Measurements from ENCODE around the gene ABCA12. TPM values are rescaled to one million over a fixed set of nuclear protein-coding genes. Genes with fewer than 3 reads are reported as not detected.

The ABCA12 gene
- total and polyA plus RNA-seq, 2 of the 13 experiments (the other 11 are each of a cell fraction or from before 2014, with no cell fraction given) = 0.02 to 0.07 TPM

DNA sequence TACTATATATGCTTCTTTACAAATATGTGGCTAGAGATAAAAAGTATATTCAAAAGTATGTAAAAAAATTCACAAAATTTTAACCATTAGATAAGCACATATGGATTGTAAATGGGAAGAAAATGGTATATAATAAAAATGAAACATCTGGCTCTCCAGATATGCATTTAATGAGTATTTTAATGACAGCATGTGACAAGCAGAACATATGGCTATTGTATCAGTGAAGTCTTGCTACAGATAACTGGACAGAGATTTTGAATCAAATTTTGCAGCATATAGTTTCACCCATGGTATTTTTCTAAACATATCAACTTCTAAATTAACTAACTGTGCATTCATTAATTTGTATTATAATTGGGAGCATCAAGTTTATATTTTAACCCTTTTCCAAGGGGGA is 5.0 kb upstream of the ABCA12 start:
- Histone ChIP-seq H3K4me1 (ENCODE audit: insufficient read depth, low read length) (no peaks in the 10 kb centered on the region), H3K79me2 (ENCODE audit: insufficient read depth, low read length) (no peaks in the 10 kb centered on the region), H4K20me1 (ENCODE audit: insufficient read depth, low read length) (no peaks in the 10 kb centered on the region), H3K27ac (ENCODE audit: extremely low read length, insufficient read depth, low read length) (no peak overlapping the region), H3K36me3 (replicated peaks in 1 of 2; ENCODE audit: control insufficient read depth in 1 of 2, insufficient read depth in 2 of 2, low read length in 2 of 2) (no peaks in the 10 kb centered on the region), H3K9me3 (ENCODE audit: low read length) (no peaks in the 10 kb centered on the region), H3K27me3 (ENCODE audit: control insufficient read depth in 1 of 2, insufficient read depth in 2 of 2, low read length in 2 of 2) (peaks cover 0 to 6% of the 10 kb centered on the region in 2 experiments; a peak in 1 of 5 replicates), H3K9ac (ENCODE audit: insufficient read depth, low read depth, low read length) (no peak overlapping the region), H3K4me3 (replicated peaks in 1 of 3; ENCODE audit: insufficient read depth in 1 of 3, low read depth in 2 of 3, low read length in 3 of 3) (no peak overlapping the region), H2AFZ (ENCODE audit: low read length) (no peak overlapping the region), H3K4me2 (ENCODE audit: low read depth, low read length) (no peak overlapping the region)
- POLR2A ChIA-PET = no interaction called here
- intact Hi-C loops (cut with micrococcal nuclease; ENCODE audit: unreplicated experiment) (no loop called here), in situ Hi-C loops (cut with HindIII; ENCODE audit: extremely low pct_ligation_motif_present, low pct_unique_long_range_greater_than_20kb) (no loop called here)
- FAIRE-seq = no peak
- CTCF ChIA-PET (ENCODE audit: low intra/inter-chr PET ratio, low total read pairs) = no interaction called here
- no TSS peak for BruUV-seq (replicated peaks)
- ATAC-seq = no peak
- DNase-seq (ENCODE audit: low spot score) = no peak
- no peak for TF ChIP-seq SOX13 (IDR thresholded peaks at IDR 0.05)
- TF ChIP-seq SOX13 (CRISPR knock-in tag; conservative IDR thresholded peaks at IDR 0.05 in 1 of 2, IDR thresholded peaks at IDR 0.05 in 1 of 2) = no peak
- TF ChIP-seq, protein P1, sequence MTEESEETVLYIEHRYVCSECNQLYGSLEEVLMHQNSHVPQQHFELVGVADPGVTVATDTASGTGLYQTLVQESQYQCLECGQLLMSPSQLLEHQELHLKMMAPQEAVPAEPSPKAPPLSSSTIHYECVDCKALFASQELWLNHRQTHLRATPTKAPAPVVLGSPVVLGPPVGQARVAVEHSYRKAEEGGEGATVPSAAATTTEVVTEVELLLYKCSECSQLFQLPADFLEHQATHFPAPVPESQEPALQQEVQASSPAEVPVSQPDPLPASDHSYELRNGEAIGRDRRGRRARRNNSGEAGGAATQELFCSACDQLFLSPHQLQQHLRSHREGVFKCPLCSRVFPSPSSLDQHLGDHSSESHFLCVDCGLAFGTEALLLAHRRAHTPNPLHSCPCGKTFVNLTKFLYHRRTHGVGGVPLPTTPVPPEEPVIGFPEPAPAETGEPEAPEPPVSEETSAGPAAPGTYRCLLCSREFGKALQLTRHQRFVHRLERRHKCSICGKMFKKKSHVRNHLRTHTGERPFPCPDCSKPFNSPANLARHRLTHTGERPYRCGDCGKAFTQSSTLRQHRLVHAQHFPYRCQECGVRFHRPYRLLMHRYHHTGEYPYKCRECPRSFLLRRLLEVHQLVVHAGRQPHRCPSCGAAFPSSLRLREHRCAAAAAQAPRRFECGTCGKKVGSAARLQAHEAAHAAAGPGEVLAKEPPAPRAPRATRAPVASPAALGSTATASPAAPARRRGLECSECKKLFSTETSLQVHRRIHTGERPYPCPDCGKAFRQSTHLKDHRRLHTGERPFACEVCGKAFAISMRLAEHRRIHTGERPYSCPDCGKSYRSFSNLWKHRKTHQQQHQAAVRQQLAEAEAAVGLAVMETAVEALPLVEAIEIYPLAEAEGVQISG (CRISPR knock-in tag; IDR thresholded peaks at IDR 0.05) = no peak
- no peak for TF ChIP-seq ELF4 (CRISPR knock-in tag; IDR thresholded peaks at IDR 0.05; ENCODE audit: borderline replicate concordance)
- TF ChIP-seq, protein P2, sequence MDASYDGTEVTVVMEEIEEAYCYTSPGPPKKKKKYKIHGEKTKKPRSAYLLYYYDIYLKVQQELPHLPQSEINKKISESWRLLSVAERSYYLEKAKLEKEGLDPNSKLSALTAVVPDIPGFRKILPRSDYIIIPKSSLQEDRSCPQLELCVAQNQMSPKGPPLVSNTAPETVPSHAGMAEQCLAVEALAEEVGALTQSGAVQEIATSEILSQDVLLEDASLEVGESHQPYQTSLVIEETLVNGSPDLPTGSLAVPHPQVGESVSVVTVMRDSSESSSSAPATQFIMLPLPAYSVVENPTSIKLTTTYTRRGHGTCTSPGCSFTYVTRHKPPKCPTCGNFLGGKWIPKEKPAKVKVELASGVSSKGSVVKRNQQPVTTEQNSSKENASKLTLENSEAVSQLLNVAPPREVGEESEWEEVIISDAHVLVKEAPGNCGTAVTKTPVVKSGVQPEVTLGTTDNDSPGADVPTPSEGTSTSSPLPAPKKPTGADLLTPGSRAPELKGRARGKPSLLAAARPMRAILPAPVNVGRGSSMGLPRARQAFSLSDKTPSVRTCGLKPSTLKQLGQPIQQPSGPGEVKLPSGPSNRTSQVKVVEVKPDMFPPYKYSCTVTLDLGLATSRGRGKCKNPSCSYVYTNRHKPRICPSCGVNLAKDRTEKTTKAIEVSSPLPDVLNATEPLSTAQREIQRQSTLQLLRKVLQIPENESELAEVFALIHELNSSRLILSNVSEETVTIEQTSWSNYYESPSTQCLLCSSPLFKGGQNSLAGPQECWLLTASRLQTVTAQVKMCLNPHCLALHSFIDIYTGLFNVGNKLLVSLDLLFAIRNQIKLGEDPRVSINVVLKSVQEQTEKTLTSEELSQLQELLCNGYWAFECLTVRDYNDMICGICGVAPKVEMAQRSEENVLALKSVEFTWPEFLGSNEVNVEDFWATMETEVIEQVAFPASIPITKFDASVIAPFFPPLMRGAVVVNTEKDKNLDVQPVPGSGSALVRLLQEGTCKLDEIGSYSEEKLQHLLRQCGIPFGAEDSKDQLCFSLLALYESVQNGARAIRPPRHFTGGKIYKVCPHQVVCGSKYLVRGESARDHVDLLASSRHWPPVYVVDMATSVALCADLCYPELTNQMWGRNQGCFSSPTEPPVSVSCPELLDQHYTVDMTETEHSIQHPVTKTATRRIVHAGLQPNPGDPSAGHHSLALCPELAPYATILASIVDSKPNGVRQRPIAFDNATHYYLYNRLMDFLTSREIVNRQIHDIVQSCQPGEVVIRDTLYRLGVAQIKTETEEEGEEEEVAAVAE (CRISPR knock-in tag; IDR thresholded peaks at IDR 0.05; ENCODE audit: borderline replicate concordance) = no peak
- no peak for TF ChIP-seq BHLHE40 (IDR thresholded peaks at IDR 0.05; ENCODE audit: low read length)
- TF ChIP-seq ZFP36 (IDR thresholded peaks at IDR 0.05; ENCODE audit: borderline replicate concordance, low read depth, low read length, partially characterized antibody) = no peak

Measured in HepG2 (cell line).